Loucy (cell line): ENCODE measurements around the gene LARP4B.

Source experiments
- CTCF ChIP-seq: fragments of 200-600 bp; sonication (generic); conservative IDR thresholded peaks from 2 replicates; pipeline ENCODE4 v1.5.1; 2014; ENCODE audit warnings: mild to moderate bottlenecking, antibody characterized with exemption, low read length
- EZH2phosphoT487 ChIP-seq: fragments of 200-600 bp; IDR thresholded peaks from 2 replicates; pipeline ENCODE4 v1.6.1; 2018; ENCODE audit warnings: antibody characterized with exemption, mild to moderate bottlenecking, moderate library complexity, borderline replicate concordance

GRCh38 chr10:971613-972012 lies 40.1 kb upstream of the LARP4B start:
- TF ChIP-seq EZH2phosphoT487 (no peak), CTCF (no peak)
